GM12892 (cell line): ENCODE data around the gene ZNF532.

Experiments
- DNase-seq: peaks from one replicate; pipeline ENCODE4 v3.0.0; 2011; ENCODE audit not compliant: insufficient read length
- FAIRE-seq: peaks from 2 replicates; lab custom pipeline; 2011; peaks lifted over from hg19 to GRCh38; lab: Jason Lieb, UNC
- POLR2A ChIP-seq: IDR thresholded peaks from 2 replicates; pipeline ENCODE4 v1.6.1; 2011; ENCODE audit warnings: low read depth, low read length, control low read depth
- POLR2AphosphoS5 ChIP-seq: IDR thresholded peaks from 2 replicates; pipeline ENCODE4 v1.6.1; 2011; ENCODE audit warnings: low read depth, low read length, control low read depth
- TAF1 ChIP-seq: IDR thresholded peaks from 2 replicates; pipeline ENCODE4 v1.6.1; 2011; ENCODE audit warnings: low read depth, mild to moderate bottlenecking, control low read depth, low read length, borderline replicate concordance

The ZNF532 gene

GRCh38 chr18:58960946-58961722, 96.5 kb downstream of the ZNF532 start:
- FAIRE-seq (peak; percentile 66), DNase-seq (no peak)
- no peak for TF ChIP-seq TAF1
- no peak for TF ChIP-seq POLR2A
- TF ChIP-seq POLR2AphosphoS5: no peak

- DNase-seq (no peak), FAIRE-seq (no peak)
- TF ChIP-seq TAF1: no peak
- no peak for TF ChIP-seq POLR2A
- no peak for TF ChIP-seq POLR2AphosphoS5
Observed at GRCh38 chr18:58962336-58962735, 97.7 kb downstream of the ZNF532 start.

GRCh38 chr18:58965291-58966004, 100.8 kb downstream of the ZNF532 start:
- TF ChIP-seq POLR2A: no peak
- no peak for TF ChIP-seq POLR2AphosphoS5
- no peak for TF ChIP-seq TAF1
- DNase-seq (no peak), FAIRE-seq (peak; percentile 88)

GRCh38 chr18:58966005-58966677, 101.5 kb downstream of the ZNF532 start:
- FAIRE-seq (peak; percentile 80), DNase-seq (no peak)
- TF ChIP-seq TAF1 (no peak), POLR2A (no peak), POLR2AphosphoS5 (no peak)

- TF ChIP-seq TAF1: no peak
- no peak for TF ChIP-seq POLR2AphosphoS5
- no peak for TF ChIP-seq POLR2A
- DNase-seq (no peak), FAIRE-seq (no peak)
Observed at GRCh38 chr18:58966704-58967103, 102.0 kb downstream of the ZNF532 start.

GRCh38 chr18:58967751-58968254, 103.1 kb downstream of the ZNF532 start:
- FAIRE-seq: peak; percentile 44
- TF ChIP-seq TAF1: no peak
- TF ChIP-seq POLR2AphosphoS5: no peak
- no peak for TF ChIP-seq POLR2A
- no peak for DNase-seq

GRCh38 chr18:58970943-58971790, 106.5 kb downstream of the ZNF532 start:
- DNase-seq (no peak), FAIRE-seq (peak; percentile 95)
- no peak for TF ChIP-seq TAF1
- no peak for TF ChIP-seq POLR2A
- no peak for TF ChIP-seq POLR2AphosphoS5

GRCh38 chr18:58975296-58975695, 110.6 kb downstream of the ZNF532 start:
- FAIRE-seq: peak; percentile 63
- TF ChIP-seq TAF1 (no peak), POLR2A (no peak), POLR2AphosphoS5 (no peak)
- DNase-seq: no peak

GRCh38 chr18:58975781-58976180, 111.1 kb downstream of the ZNF532 start:
- FAIRE-seq: no peak
- TF ChIP-seq POLR2AphosphoS5 (no peak), POLR2A (no peak), TAF1 (no peak)
- no peak for DNase-seq

GRCh38 chr18:58977223-58977622, 112.5 kb downstream of the ZNF532 start:
- DNase-seq (no peak), FAIRE-seq (no peak)
- no peak for TF ChIP-seq POLR2AphosphoS5
- TF ChIP-seq TAF1: no peak
- no peak for TF ChIP-seq POLR2A

GRCh38 chr18:58977801-58978200, 113.1 kb downstream of the ZNF532 start:
- DNase-seq (no peak), FAIRE-seq (no peak)
- no peak for TF ChIP-seq POLR2A
- no peak for TF ChIP-seq POLR2AphosphoS5
- TF ChIP-seq TAF1: no peak
